ENCODE data around the gene RGS6.

DNA sequence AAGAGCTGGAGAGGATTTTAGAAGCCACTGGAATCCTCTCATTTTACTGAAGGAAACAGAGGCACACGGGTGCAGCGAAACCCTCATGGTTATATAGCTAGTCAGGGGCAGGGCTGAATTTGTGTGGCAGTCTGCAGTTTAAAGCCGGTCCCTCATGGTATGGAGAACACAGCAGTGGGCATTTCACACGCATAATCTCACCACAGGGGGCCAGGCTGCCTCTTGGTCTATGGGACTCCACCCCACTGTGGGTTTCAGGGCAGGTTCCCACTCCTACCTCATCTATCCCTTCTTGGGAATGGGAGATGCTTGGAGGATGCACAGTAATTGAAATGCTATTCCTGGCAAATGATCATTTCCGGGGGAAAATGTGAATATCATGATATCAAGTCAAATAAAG lies 400.6 kb downstream of the RGS6 start:
- TF ChIP-seq POLR2A (IDR thresholded peaks at IDR 0.05; ENCODE audit: low read length), result no peak
- no peak for TF ChIP-seq GATA1 (IDR thresholded peaks at IDR 0.05; ENCODE audit: low read depth, low read length)
